Esophagus squamous epithelium (tissue), 4 donors: ENCODE results near the gene AP5S1.

Experiments used
- CTCF ChIP-seq, 6 experiments: fragments of 450-650 bp in 4 of 6; fragments of 200-600 bp in 2 of 6; sonication (generic) in 2 of 6; IDR thresholded peaks; one replicate each; pipeline ENCODE4 v1.5.1; 2016 to 2019; ENCODE audit warnings: antibody characterized with exemption in 6 of 6, mild to moderate bottlenecking in 4 of 6, moderate library complexity in 4 of 6
- POLR2A ChIP-seq, 4 donors: fragments of 450-650 bp; IDR thresholded peaks; one replicate each; pipeline ENCODE4 v1.6.1; 2017; ENCODE audit warnings: antibody characterized with exemption in 4 of 4, mild to moderate bottlenecking in 4 of 4, moderate library complexity in 3 of 4

GRCh38 chr20:3836132-3836531, 15.8 kb downstream of the AP5S1 start:
- TF ChIP-seq CTCF (IDR thresholded peaks at IDR 0.05) (no peak), POLR2A (IDR thresholded peaks at IDR 0.05) (no peak)
